ENCODE results near the gene MGME1. TPM values are rescaled to one million over a fixed set of nuclear protein-coding genes. Genes with fewer than 3 reads are reported as not detected.
A peak's percentile ranks its signal among the peaks of the same experiment; 100 is the strongest.

MGME1 gene
- total and polyA plus RNA-seq, 2 of the 13 experiments (the other 11 are each of a cell fraction or from before 2014, with no cell fraction given), result 36.7 to 66.6 TPM

DNA sequence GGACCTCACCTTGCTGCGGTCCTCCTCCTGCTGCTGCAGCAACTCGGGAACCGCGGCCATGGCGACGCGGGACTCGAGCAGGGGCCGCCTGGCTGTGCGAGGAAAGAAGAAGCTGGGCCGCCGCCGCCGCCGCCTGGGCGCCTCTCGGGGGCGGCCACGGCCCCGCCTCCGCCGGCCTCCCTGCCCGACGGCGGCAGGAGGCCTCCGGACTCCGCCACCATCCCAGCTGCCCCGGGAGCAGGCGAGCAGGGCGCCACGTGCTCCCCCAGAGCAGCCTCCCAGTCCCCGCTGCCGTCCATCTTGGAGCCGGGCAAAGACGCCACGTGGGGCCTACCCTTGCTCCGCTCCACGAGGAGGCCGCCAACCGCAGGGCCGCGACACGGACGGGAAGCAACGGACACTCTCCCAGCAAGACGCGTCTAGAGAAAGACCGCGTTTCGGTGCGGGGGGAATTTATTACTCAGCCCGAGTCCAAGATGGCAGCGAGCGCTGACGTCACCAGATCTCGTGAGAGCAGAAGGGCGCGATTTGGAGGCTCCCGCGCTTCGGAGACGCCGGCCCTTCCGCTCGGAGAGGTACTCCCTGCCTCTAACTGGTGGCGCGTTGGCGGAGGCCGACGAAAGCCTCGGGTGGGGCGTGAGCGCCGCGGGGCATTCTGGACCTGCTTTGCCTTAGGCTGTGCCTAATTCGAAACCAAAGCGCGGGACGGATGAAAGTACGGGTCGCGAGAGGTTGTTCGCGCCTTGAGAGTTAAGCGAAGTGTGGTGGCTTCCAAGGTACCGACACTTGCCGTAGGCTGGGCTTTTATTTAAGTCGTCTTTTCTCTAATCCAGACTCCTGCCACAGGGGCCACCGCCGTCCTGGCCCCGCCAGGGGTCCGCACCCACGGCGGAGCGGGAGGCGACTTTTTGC lies at the start of gene MGME1, which contains the start of gene SNX5 (continued):
- TF ChIP-seq, protein P1, sequence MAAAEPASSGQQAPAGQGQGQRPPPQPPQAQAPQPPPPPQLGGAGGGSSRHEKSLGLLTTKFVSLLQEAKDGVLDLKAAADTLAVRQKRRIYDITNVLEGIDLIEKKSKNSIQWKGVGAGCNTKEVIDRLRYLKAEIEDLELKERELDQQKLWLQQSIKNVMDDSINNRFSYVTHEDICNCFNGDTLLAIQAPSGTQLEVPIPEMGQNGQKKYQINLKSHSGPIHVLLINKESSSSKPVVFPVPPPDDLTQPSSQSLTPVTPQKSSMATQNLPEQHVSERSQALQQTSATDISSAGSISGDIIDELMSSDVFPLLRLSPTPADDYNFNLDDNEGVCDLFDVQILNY (CRISPR knock-in tag; conservative IDR thresholded peaks at IDR 0.05), result peak; percentile 98
- TF ChIP-seq CHD2 (IDR thresholded peaks at IDR 0.05; ENCODE audit: low read depth, low read length) (peak; percentile 99), RFXANK (CRISPR knock-in tag; IDR thresholded peaks at IDR 0.05) (no peak), ZMAT3 (CRISPR knock-in tag; conservative IDR thresholded peaks at IDR 0.05) (peak; percentile 99), IKZF1 (IDR thresholded peaks at IDR 0.05) (no peak), ZNF878 (CRISPR knock-in tag; IDR thresholded peaks at IDR 0.05) (peak; percentile 100), ZSCAN25 (CRISPR knock-in tag; IDR thresholded peaks at IDR 0.05) (peak; percentile 75; the same call in 1 of the 2 replicates), ZNF34 (CRISPR knock-in tag; IDR thresholded peaks at IDR 0.05; ENCODE audit: borderline replicate concordance) (no peak; the same call in 1 of the 2 replicates), ZNF501 (CRISPR knock-in tag; IDR thresholded peaks at IDR 0.05) (peak; percentile 99), SMYD3 (CRISPR knock-in tag; IDR thresholded peaks at IDR 0.05) (peak; percentile 99), ZNF891 (CRISPR knock-in tag; IDR thresholded peaks at IDR 0.05) (peak; percentile 98)
- TF ChIP-seq, protein P2, sequence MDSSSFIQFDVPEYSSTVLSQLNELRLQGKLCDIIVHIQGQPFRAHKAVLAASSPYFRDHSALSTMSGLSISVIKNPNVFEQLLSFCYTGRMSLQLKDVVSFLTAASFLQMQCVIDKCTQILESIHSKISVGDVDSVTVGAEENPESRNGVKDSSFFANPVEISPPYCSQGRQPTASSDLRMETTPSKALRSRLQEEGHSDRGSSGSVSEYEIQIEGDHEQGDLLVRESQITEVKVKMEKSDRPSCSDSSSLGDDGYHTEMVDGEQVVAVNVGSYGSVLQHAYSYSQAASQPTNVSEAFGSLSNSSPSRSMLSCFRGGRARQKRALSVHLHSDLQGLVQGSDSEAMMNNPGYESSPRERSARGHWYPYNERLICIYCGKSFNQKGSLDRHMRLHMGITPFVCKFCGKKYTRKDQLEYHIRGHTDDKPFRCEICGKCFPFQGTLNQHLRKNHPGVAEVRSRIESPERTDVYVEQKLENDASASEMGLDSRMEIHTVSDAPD (CRISPR knock-in tag; IDR thresholded peaks at IDR 0.05), result peak; percentile 95
- TF ChIP-seq, protein P3, sequence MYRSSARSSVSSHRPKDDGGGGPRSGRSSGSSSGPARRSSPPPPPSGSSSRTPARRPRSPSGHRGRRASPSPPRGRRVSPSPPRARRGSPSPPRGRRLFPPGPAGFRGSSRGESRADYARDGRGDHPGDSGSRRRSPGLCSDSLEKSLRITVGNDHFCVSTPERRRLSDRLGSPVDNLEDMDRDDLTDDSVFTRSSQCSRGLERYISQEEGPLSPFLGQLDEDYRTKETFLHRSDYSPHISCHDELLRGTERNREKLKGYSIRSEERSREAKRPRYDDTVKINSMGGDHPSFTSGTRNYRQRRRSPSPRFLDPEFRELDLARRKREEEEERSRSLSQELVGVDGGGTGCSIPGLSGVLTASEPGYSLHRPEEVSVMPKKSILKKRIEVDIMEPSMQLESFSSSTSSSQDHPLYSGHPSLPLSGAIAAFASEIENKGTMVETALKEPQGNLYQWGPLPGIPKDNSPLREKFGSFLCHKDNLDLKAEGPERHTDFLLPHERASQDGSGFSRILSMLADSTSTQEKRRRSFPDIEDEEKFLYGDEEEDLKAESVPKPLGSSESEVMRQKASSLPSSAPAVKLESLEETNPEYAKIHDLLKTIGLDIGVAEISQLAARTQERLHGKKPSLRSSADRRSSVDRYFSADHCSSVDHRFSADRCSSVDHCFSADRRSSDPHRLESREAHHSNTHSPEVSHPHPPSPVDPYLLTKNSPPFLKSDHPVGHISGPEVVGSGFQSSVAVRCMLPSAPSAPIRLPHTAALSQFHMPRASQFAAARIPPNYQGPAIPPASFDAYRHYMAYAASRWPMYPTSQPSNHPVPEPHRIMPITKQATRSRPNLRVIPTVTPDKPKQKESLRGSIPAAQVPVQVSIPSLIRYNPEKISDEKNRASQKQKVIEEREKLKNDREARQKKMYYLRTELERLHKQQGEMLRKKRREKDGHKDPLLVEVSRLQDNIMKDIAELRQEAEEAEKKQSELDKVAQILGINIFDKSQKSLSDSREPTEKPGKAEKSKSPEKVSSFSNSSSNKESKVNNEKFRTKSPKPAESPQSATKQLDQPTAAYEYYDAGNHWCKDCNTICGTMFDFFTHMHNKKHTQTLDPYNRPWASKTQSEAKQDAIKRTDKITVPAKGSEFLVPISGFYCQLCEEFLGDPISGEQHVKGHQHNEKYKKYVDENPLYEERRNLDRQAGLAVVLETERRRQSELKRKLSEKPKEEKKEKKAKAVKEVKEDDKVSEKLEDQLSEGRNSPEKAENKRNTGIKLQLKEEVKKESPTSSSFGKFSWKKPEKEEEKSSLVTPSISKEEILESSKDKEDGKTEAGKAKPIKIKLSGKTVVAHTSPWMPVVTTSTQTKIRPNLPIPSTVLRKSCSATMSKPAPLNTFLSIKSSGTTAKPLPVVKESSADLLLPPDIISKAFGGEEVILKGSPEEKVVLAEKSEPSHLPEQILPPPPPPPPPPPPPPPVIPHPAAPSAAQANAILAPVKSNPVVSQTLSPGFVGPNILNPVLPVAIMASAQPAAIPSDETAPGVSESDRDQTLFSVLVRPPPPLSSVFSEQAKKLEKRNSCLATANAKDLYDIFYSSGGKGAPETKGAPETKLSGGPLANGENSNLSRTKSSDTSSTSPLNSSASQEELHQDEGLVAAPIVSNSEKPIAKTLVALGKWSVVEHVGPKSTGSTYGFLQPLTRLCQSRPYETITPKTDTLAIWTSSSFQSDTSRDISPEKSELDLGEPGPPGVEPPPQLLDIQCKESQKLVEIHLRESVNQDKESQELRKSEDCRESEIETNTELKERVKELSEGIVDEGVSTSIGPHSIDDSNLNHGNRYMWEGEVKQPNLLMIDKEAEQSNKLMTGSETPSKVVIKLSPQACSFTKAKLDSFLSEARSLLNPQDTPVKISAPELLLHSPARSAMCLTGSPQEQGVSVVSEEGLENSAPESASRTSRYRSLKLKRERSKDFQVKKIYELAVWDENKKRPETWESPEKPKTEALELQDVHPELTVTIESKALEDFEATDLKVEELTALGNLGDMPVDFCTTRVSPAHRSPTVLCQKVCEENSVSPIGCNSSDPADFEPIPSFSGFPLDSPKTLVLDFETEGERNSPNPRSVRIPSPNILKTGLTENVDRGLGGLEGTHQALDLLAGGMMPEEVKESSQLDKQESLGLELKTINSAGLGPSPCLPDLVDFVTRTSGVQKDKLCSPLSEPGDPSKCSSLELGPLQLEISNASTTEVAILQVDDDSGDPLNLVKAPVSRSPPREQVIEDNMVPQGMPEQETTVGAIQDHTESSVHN (CRISPR knock-in tag; IDR thresholded peaks at IDR 0.05), result no peak; the same call in 1 of the 2 replicates
- TF ChIP-seq, protein P4, sequence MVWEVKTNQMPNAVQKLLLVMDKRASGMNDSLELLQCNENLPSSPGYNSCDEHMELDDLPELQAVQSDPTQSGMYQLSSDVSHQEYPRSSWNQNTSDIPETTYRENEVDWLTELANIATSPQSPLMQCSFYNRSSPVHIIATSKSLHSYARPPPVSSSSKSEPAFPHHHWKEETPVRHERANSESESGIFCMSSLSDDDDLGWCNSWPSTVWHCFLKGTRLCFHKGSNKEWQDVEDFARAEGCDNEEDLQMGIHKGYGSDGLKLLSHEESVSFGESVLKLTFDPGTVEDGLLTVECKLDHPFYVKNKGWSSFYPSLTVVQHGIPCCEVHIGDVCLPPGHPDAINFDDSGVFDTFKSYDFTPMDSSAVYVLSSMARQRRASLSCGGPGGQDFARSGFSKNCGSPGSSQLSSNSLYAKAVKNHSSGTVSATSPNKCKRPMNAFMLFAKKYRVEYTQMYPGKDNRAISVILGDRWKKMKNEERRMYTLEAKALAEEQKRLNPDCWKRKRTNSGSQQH (CRISPR knock-in tag; IDR thresholded peaks at IDR 0.05; ENCODE audit: low read depth), result peak; percentile 96

Measured in HepG2 (cell line).